ENCODE measurements around the gene ACTMAP.

Gene ACTMAP

DNA sequence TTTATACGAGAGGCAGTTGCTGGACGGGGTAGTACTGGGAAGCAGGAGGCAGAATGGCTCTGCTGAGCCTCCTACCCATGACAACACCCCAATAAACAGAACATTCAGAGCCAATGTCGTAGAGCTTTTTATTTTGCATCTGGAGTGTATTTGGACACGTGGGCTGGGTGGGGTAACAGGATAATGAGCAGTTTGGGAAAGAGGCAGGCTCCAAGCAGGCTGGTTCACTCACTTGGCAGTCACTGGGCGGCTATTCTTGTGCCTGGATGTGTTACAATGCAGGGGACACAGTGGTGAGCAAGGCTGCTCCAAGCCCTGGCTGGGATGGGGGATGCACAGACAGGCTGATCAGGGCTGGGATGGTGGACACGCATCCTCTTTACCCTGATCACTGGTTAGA lies 9.5 kb downstream of the ACTMAP start:
- H3K27ac ChIP-seq = no peak overlapping the region; the same call in 1 of the 2 replicates
- no peak for TF ChIP-seq ZFX (IDR thresholded peaks at IDR 0.05)
- TF ChIP-seq, protein P1, sequence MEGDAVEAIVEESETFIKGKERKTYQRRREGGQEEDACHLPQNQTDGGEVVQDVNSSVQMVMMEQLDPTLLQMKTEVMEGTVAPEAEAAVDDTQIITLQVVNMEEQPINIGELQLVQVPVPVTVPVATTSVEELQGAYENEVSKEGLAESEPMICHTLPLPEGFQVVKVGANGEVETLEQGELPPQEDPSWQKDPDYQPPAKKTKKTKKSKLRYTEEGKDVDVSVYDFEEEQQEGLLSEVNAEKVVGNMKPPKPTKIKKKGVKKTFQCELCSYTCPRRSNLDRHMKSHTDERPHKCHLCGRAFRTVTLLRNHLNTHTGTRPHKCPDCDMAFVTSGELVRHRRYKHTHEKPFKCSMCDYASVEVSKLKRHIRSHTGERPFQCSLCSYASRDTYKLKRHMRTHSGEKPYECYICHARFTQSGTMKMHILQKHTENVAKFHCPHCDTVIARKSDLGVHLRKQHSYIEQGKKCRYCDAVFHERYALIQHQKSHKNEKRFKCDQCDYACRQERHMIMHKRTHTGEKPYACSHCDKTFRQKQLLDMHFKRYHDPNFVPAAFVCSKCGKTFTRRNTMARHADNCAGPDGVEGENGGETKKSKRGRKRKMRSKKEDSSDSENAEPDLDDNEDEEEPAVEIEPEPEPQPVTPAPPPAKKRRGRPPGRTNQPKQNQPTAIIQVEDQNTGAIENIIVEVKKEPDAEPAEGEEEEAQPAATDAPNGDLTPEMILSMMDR (conservative IDR thresholded peaks at IDR 0.05) = no peak

DNA sequence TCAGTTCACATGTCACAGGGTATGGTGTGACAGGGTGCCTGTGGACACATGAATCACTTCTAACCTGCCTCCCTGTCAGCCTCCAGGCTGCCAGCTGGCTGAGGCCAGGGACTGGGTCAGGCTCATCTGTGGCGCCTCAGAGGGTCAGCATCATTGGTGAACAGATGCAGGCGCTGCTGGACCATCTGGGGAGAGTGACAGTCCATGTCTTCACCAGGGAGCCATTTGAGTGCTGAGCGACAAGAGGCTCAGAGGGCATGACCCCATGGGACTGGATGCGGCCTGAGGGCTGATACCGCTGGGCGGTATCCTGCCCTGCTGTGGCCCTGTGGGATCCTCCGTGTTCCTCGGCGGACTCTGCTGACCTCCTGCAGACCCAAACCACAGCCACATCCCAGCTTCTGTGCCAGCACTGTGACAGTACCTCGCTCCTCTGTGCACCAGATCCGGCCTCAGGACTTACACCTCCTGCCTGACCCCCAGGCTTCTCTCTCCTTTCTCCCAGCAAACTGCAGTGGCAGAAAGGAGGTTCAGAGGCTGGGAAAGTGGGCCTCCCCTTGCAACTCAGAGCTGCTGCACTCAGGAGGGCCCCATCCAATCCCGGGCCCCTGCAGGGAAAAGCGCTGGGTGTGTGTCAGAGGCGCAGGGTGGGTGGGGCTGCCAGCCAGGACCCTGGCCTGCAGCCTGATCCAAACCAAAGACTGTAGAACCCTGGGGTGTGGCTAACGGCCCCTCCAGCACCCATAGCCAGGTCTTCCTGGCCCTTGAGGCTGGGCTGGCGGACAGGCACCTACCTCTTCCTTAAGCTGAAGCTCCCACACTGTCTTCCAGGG lies 10.2 kb downstream of the ACTMAP start:
- no peak overlapping the region; the same call in 1 of the 2 replicates for H3K27ac ChIP-seq
- no peak for TF ChIP-seq ZFX (IDR thresholded peaks at IDR 0.05)
- TF ChIP-seq, protein P1 (conservative IDR thresholded peaks at IDR 0.05) = no peak

DNA sequence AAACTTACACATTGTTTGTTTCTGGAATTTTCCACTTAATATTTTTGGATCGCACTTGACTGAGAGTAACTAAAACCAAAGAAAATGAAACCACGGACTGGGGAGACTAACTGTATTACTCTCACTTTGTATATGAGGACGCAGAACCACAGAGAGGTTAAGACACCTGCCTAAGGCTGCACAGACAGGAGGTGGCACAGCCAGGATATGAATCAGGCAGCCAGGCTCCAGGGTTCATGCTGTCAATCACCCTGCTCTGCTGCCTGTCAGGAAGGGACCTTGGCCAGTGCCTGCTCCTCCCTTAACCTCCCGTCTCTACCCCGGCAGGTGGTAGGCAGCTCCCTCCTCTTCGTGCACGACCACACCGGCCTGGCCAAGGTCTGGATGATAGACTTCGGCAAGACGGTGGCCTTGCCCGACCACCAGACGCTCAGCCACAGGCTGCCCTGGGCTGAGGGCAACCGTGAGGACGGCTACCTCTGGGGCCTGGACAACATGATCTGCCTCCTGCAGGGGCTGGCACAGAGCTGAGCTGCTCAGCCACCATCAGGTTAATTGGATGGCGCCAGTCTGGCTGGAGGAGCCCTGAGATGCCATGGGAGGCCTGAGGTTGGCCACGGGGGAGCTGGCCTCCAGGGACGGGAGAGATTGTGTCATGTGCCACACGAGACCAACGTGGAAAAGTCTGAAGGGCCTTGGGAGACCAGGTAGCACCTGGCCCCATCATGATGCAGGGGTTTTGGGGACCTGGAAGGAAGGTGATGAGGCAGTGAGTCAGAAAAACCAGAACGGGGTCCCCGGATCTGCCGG lies 11.0 kb downstream of the ACTMAP start:
- TF ChIP-seq ZFX (IDR thresholded peaks at IDR 0.05) = no peak
- TF ChIP-seq, protein P1 (conservative IDR thresholded peaks at IDR 0.05) = no peak
- no peak overlapping the region for H3K27ac ChIP-seq

DNA sequence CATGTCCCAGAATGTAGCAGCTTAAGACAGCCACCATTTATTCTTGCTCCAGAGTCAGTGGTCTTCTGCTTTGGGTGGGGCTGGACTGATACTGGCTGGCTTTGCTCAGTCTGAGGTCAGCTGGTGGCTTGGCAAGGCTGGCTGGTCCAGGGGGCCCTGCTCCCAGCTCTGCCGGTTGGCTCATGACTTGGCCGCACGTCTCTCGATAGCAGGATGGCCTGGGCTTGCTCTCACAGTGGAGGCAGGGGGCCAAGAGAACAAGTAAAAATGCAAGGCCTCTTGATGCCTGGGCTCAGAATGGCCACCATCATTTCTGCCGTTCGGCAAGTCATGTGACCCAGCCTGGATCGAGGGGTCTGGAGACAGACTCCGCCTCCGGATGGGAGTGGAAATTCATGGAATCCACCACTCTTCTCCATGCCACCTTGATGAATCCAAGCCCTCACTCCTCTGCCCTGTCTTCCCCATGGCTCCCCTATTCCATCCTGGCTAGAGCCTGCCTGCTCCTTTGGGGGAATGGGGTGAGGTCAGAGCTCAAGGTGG lies 13.1 kb downstream of the ACTMAP start:
- no peak overlapping the region for H3K27ac ChIP-seq
- TF ChIP-seq, protein P1 (conservative IDR thresholded peaks at IDR 0.05) = no peak
- TF ChIP-seq ZFX (IDR thresholded peaks at IDR 0.05) = no peak

DNA sequence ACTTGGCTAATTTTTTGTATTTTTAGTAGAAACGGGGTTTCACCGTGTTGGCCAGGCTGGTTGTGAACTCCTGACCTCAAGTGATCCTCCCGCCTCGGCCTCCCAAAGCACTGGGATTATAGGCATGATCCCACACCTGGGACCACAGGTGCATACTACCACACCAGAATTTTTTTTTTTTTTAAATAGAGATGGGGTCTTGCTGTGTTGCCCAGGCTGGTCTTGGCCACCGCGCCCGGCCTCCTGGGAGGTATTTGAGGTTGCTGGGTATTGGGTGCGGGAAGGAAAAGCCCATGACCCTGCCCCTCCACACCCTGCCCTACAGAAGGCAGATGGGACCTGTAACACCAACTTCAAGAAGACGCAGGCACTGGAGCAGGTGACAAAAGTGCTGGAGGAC lies 13.6 kb downstream of the ACTMAP start:
- no peak overlapping the region for H3K27ac ChIP-seq
- no peak for TF ChIP-seq ZFX (IDR thresholded peaks at IDR 0.05)
- TF ChIP-seq, protein P1 (conservative IDR thresholded peaks at IDR 0.05) = no peak

DNA sequence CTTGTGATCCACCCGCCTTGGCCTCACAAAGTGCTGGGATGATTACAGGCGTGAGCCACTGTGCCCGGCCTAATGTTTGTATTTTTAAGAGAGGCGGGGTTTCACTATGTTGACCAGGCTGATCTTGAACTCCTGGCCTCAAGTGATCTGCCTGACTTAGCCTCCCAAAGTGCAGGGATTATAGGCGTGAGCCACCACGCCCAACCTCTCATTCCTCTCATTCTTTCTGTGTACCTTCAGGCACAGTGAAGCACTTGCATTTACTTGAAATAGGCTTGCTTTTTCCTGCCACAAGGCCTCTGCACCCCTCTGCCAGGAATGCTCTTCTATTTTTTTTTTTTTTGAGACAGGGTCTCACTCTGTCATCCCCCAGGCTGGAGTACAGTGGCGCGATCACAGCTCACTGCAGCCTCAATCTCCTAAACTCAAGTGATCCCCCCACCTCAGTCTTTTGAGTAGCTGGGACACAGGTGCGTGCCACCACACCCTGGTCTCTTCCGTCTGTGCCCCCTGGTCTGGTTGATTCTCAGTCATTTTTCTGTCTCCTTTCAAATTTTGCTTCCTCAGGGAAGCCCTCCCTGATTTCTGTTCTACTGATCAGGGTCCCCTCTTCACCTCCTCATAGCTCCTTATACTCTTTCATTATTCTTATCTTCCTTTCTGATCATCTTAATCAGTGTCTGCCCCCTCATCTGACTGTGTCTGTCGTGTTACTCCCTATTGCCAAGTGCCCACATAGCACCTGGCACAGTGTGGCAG lies 15.1 kb downstream of the ACTMAP start:
- TF ChIP-seq, protein P1 (conservative IDR thresholded peaks at IDR 0.05) = no peak
- no peak for TF ChIP-seq ZFX (IDR thresholded peaks at IDR 0.05)
- H3K27ac ChIP-seq = no peak overlapping the region
